IPS-18c (cell line): Measurements from ENCODE around the gene PSD4.

Experiments
- H3K4me3 ChIP-seq: 2 replicates; pipeline ENCODE4 v1.7.0; 2013; ENCODE audit warnings: low read depth, mild to moderate bottlenecking, low read length, moderate library complexity; ENCODE audit not compliant: insufficient read depth
- H3K9me3 ChIP-seq: one replicate; pipeline ENCODE4 v1.6.1; 2013; ENCODE audit warnings: mild to moderate bottlenecking, low read length, moderate library complexity; ENCODE audit not compliant: control insufficient read depth, insufficient read depth

PSD4 gene

GRCh38 chr2:113138428-113139322, 35.1 kb upstream of the PSD4 start:
- H3K9me3 ChIP-seq, result no peaks in the 10 kb centered on the region
- no peak overlapping the region for H3K4me3 ChIP-seq

GRCh38 chr2:113141451-113141850, 32.3 kb upstream of the PSD4 start:
- H3K4me3 ChIP-seq, result no peak overlapping the region
- no peaks in the 10 kb centered on the region for H3K9me3 ChIP-seq

GRCh38 chr2:113142290-113142689, 31.5 kb upstream of the PSD4 start:
- no peaks in the 10 kb centered on the region for H3K9me3 ChIP-seq
- H3K4me3 ChIP-seq, result no peak overlapping the region

- Histone ChIP-seq H3K4me3 (no peak overlapping the region), H3K9me3 (no peaks in the 10 kb centered on the region)
Measured at GRCh38 chr2:113144259-113144658, 29.5 kb upstream of the PSD4 start.

GRCh38 chr2:113148606-113149552, 24.9 kb upstream of the PSD4 start:
- H3K4me3 ChIP-seq, result no peak overlapping the region
- H3K9me3 ChIP-seq, result no peaks in the 10 kb centered on the region

- H3K4me3 ChIP-seq, result no peak overlapping the region
Measured at GRCh38 chr2:113149553-113150257, 24.1 kb upstream of the PSD4 start.

GRCh38 chr2:113150258-113150601, 23.5 kb upstream of the PSD4 start:
- Histone ChIP-seq H3K4me3 (no peak overlapping the region), H3K9me3 (no peaks in the 10 kb centered on the region)

More at GRCh38 chr2:113149553-113150257, 24.1 kb upstream of the PSD4 start:
- no peaks in the 10 kb centered on the region for H3K9me3 ChIP-seq

- no peak overlapping the region for H3K4me3 ChIP-seq
- H3K9me3 ChIP-seq, result no peaks in the 10 kb centered on the region
Measured at GRCh38 chr2:113155331-113155730, 18.4 kb upstream of the PSD4 start.

GRCh38 chr2:113156278-113157117, 17.3 kb upstream of the PSD4 start:
- Histone ChIP-seq H3K9me3 (no peaks in the 10 kb centered on the region), H3K4me3 (peak overlapping the region; percentile 47; the same call in 1 of the 2 replicates)

- no peaks in the 10 kb centered on the region for H3K9me3 ChIP-seq
- peak overlapping the region; percentile 60 for H3K4me3 ChIP-seq
Measured at GRCh38 chr2:113157118-113157896, 16.5 kb upstream of the PSD4 start.

- Histone ChIP-seq H3K9me3 (no peaks in the 10 kb centered on the region), H3K4me3 (peak overlapping the region; percentile 60)
Measured at GRCh38 chr2:113157897-113158753, 15.6 kb upstream of the PSD4 start.

GRCh38 chr2:113158884-113159553, 14.8 kb upstream of the PSD4 start:
- no peak overlapping the region for H3K4me3 ChIP-seq
- H3K9me3 ChIP-seq, result no peaks in the 10 kb centered on the region

GRCh38 chr2:113160248-113160647, 13.5 kb upstream of the PSD4 start:
- Histone ChIP-seq H3K4me3 (no peak overlapping the region), H3K9me3 (no peaks in the 10 kb centered on the region)

- Histone ChIP-seq H3K4me3 (no peak overlapping the region), H3K9me3 (no peaks in the 10 kb centered on the region)
Measured at GRCh38 chr2:113160962-113161361, 12.8 kb upstream of the PSD4 start.

- Histone ChIP-seq H3K4me3 (no peak overlapping the region), H3K9me3 (no peaks in the 10 kb centered on the region)
Measured at GRCh38 chr2:113162173-113162572, 11.6 kb upstream of the PSD4 start.
